Erythroblast (primary cell): ENCODE measurements around the gene THOC1.

Experiments used
- GATA1 ChIP-seq: IDR thresholded peaks from 2 replicates; pipeline ENCODE4 v1.6.1; 2011; ENCODE audit warnings: low read depth, mild to moderate bottlenecking, control low read depth, low read length, moderate library complexity
- POLR2A ChIP-seq: IDR thresholded peaks from 2 replicates; pipeline ENCODE4 v1.6.1; 2011; ENCODE audit warnings: mild to moderate bottlenecking, low read length

GRCh38 chr18:210075-210474, 57.8 kb downstream of the THOC1 start:
- TF ChIP-seq POLR2A (no peak), GATA1 (no peak)
